IMR-90 (cell line): ENCODE results near the gene NPEPL1. TPM values are rescaled to one million over a fixed set of nuclear protein-coding genes. Genes with fewer than 3 reads are reported as not detected.

Experiments used
- ATAC-seq: fragments of 200-7000 bp; cut with Tn5 transposase; 2 replicates; pipeline ENCODE4 v1.9.1; 2020; ENCODE audit warnings: low read depth, mild to moderate bottlenecking, moderate library complexity
- BruUV-seq: library from RNA; stranded (reverse); fragments of 400-500 nt; replicated peaks from 2 replicates; lab custom pipeline; 2021; lab: Mats Ljungman, UMichigan
- CTCF ChIA-PET: fragments of 300-600 bp; formaldehyde crosslinking; extraction: SDS; loops from one replicate; lab custom pipeline; 2021; ENCODE audit warnings: antibody characterized with exemption; lab: Yijun Ruan, JAX
- POLR2A ChIA-PET: fragments of 300-600 bp; sonication (Branson Sonifier 250); formaldehyde crosslinking; loops from one replicate; lab custom pipeline; 2022; ENCODE audit warnings: antibody characterized with exemption; ENCODE audit not compliant: unreplicated experiment; lab: Charles Lee
- DNase-seq: peaks from one replicate; pipeline ENCODE4 v3.0.0; 2013
- H2AFZ ChIP-seq: replicated peaks from 2 replicates; pipeline ENCODE3; 2013; ENCODE audit warnings: low read length, mild to moderate bottlenecking; ENCODE audit not compliant: poor library complexity
- H2AK5ac ChIP-seq: 2 replicates; pipeline ENCODE4 v1.6.1; 2013; ENCODE audit warnings: low read depth, low read length, inconsistent platforms
- H2AK9ac ChIP-seq: replicated peaks from 2 replicates; pipeline ENCODE3; 2013; ENCODE audit warnings: mild to moderate bottlenecking, low read depth, low read length, moderate library complexity; ENCODE audit not compliant: poor library complexity
- H2BK120ac ChIP-seq: 2 replicates; pipeline ENCODE4 v1.6.1; 2013; ENCODE audit warnings: low read depth, low read length, inconsistent platforms
- H2BK15ac ChIP-seq: 3 replicates; pipeline ENCODE4 v1.6.1; 2013; ENCODE audit warnings: low read depth, low read length, inconsistent platforms
- H2BK20ac ChIP-seq: 2 replicates; pipeline ENCODE4 v1.6.1; 2013; ENCODE audit warnings: low read depth, mild to moderate bottlenecking, inconsistent platforms, low read length, moderate library complexity
- H2BK5ac ChIP-seq: 2 replicates; pipeline ENCODE4 v1.6.1; 2013; ENCODE audit warnings: mild to moderate bottlenecking, low read depth, low read length, inconsistent platforms; ENCODE audit not compliant: poor library complexity, severe bottlenecking
- H3K14ac ChIP-seq: replicated peaks from 2 replicates; pipeline ENCODE4 v1.6.1; 2013; ENCODE audit warnings: low read depth, low read length, inconsistent platforms
- H3K18ac ChIP-seq: 2 replicates; pipeline ENCODE4 v1.6.1; 2013; ENCODE audit warnings: low read depth, low read length, control low read depth
- H3K23ac ChIP-seq: 2 replicates; pipeline ENCODE4 v1.6.1; 2013; ENCODE audit warnings: low read depth, low read length, inconsistent platforms
- H3K27ac ChIP-seq: 2 replicates; pipeline ENCODE4 v1.5.1; 2013; ENCODE audit warnings: mild to moderate bottlenecking, control low read depth, low read length; ENCODE audit not compliant: insufficient read depth
- H3K27me3 ChIP-seq: 2 replicates; pipeline ENCODE4 v1.6.1; 2013; ENCODE audit warnings: low read length; ENCODE audit not compliant: control insufficient read depth, insufficient read depth
- H3K36me3 ChIP-seq: 2 replicates; pipeline ENCODE4 v1.6.1; 2013; ENCODE audit warnings: low read length, mixed read lengths; ENCODE audit not compliant: control insufficient read depth, insufficient read depth
- H3K4ac ChIP-seq: 2 replicates; pipeline ENCODE4 v1.6.1; 2013; ENCODE audit warnings: low read depth, low read length, inconsistent platforms
- H3K4me1 ChIP-seq: 2 replicates; pipeline ENCODE4 v1.6.1; 2013; ENCODE audit warnings: low read length, mixed read lengths; ENCODE audit not compliant: control insufficient read depth, insufficient read depth
- H3K4me2 ChIP-seq: 2 replicates; pipeline ENCODE4 v1.6.1; 2013; ENCODE audit warnings: low read depth, mild to moderate bottlenecking, control low read depth, low read length, moderate library complexity
- H3K4me3 ChIP-seq: 2 replicates; pipeline ENCODE4 v1.5.1; 2013; ENCODE audit warnings: low read depth, mild to moderate bottlenecking, control low read depth, low read length, moderate library complexity; ENCODE audit not compliant: insufficient read depth
- H3K56ac ChIP-seq: 2 replicates; pipeline ENCODE4 v1.6.1; 2013; ENCODE audit warnings: low read length, inconsistent platforms; ENCODE audit not compliant: insufficient read depth; ENCODE audit errors: extremely low read depth
- H3K79me1 ChIP-seq, 2 experiments: 2 replicates each; pipeline ENCODE4 v1.6.1; 2013; ENCODE audit warnings: low read length in 2 of 2, inconsistent platforms in 1 of 2, low read depth in 1 of 2
- H3K9ac ChIP-seq: 2 replicates; pipeline ENCODE4 v1.6.1; 2013; ENCODE audit warnings: low read depth, low read length, control low read depth
- H3K9me1 ChIP-seq: 2 replicates; pipeline ENCODE4 v1.6.1; 2013; ENCODE audit warnings: low read length, inconsistent platforms; ENCODE audit not compliant: insufficient read depth
- H3K9me3 ChIP-seq: 2 replicates; pipeline ENCODE4 v1.6.1; 2013; ENCODE audit warnings: low read length; ENCODE audit not compliant: control insufficient read depth, insufficient read depth
- H4K20me1 ChIP-seq: 2 replicates; pipeline ENCODE4 v1.6.1; 2013; ENCODE audit warnings: low read length, inconsistent platforms; ENCODE audit not compliant: insufficient read depth
- H4K5ac ChIP-seq: 2 replicates; pipeline ENCODE4 v1.6.1; 2013; ENCODE audit warnings: mild to moderate bottlenecking, low read depth, low read length, control low read depth
- H4K8ac ChIP-seq, 2 experiments: 2 replicates each; pipeline ENCODE4 v1.6.1; 2013; ENCODE audit warnings: low read depth in 2 of 2, low read length in 2 of 2, control low read depth in 1 of 2, inconsistent platforms in 1 of 2
- H4K91ac ChIP-seq: 2 replicates; pipeline ENCODE4 v1.6.1; 2013; ENCODE audit warnings: low read depth, low read length, inconsistent platforms; ENCODE audit not compliant: insufficient read depth
- BHLHE40 ChIP-seq: fragments of 150-350 bp; IDR thresholded peaks from 2 replicates; pipeline ENCODE4 v1.6.1; 2016; ENCODE audit warnings: mild to moderate bottlenecking, low read depth, low read length
- CHD1 ChIP-seq: IDR thresholded peaks from 2 replicates; pipeline ENCODE4 v1.6.1; 2012; ENCODE audit warnings: low read depth, low read length, improper control_type of control experiment
- FOS ChIP-seq: fragments of 150-350 bp; IDR thresholded peaks from 2 replicates; pipeline ENCODE4 v1.6.1; 2016; ENCODE audit warnings: low read depth, low read length
- MAFK ChIP-seq: IDR thresholded peaks from 2 replicates; pipeline ENCODE4 v1.6.1; 2012; ENCODE audit warnings: low read depth, low read length, improper control_type of control experiment
- MAZ ChIP-seq: IDR thresholded peaks from 2 replicates; pipeline ENCODE4 v1.6.1; 2012; ENCODE audit warnings: low read depth, mild to moderate bottlenecking, low read length, improper control_type of control experiment, moderate library complexity, borderline replicate concordance
- MXI1 ChIP-seq: IDR thresholded peaks from 2 replicates; pipeline ENCODE4 v1.6.1; 2012; ENCODE audit warnings: low read depth, mild to moderate bottlenecking, low read length, moderate library complexity, borderline replicate concordance
- NFE2L2 ChIP-seq: fragments of 150-350 bp; IDR thresholded peaks from 2 replicates; pipeline ENCODE4 v1.6.1; 2016; ENCODE audit warnings: low read depth, mild to moderate bottlenecking, low read length
- RAD21 ChIP-seq: IDR thresholded peaks from 2 replicates; pipeline ENCODE4 v1.6.1; 2012; ENCODE audit warnings: low read length, improper control_type of control experiment
- RCOR1 ChIP-seq: IDR thresholded peaks from 2 replicates; pipeline ENCODE4 v1.6.1; 2012; ENCODE audit warnings: mild to moderate bottlenecking, low read length, improper control_type of control experiment; ENCODE audit not compliant: insufficient replicate concordance
- SMC3 ChIP-seq: fragments of 150-350 bp; IDR thresholded peaks from 2 replicates; pipeline ENCODE4 v1.6.1; 2016; ENCODE audit warnings: low read depth, mild to moderate bottlenecking, antibody characterized with exemption, low read length, moderate library complexity
- WGBS, 2 experiments: methylation state at CpG; one replicate each; pipeline versions ENCODE4 v1.1.5 to v1.1.7; 2013; ENCODE audit warnings: missing lambda C conversion rate in 2 of 2; ENCODE audit not compliant: insufficient read length in 1 of 2; ENCODE audit errors: extremely low coverage in 2 of 2; 5-methylcytosine and 5-hydroxymethylcytosine counted together
- dilution Hi-C: fragments of 300-500 bp; cut with HindIII; formaldehyde crosslinking; loops from one replicate; pipeline ENCODE4 v1.14.3; 2018; ENCODE audit warnings: low sequenced_read_pairs; ENCODE audit not compliant: unreplicated experiment
- in situ Hi-C: fragments of 300-500 bp; cut with MboI; formaldehyde crosslinking; loops from 3 replicates; pipeline ENCODE4 v1.14.3; 2019; ENCODE audit warnings: low sequenced_read_pairs, inconsistent platforms, mixed read lengths
- intact Hi-C: fragments of 100-400 bp; cut with micrococcal nuclease; formaldehyde crosslinking; loops from 2 replicates; pipeline ENCODE4 v1.10.0; 2022
- polyA plus RNA-seq, 3 experiments: library from polyadenylated mRNA; depleted of rRNA; stranded (reverse); fragments of >200 nt; gene quantifications; 2 replicates each; pipeline ENCODE4 v1.2.3, GENCODE V29; 2012; ENCODE audit warnings: low replicate concordance in 1 of 3
- total RNA-seq: library from RNA; depleted of rRNA; stranded (reverse); fragments of >200 nt; gene quantifications from 2 replicates; pipeline ENCODE4 v1.2.3, GENCODE V29; 2012
- TF ChIP-seq, protein P1 (sequence below): fragments of 150-350 bp; IDR thresholded peaks from 2 replicates; pipeline ENCODE4 v1.6.1; 2016; ENCODE audit warnings: low read depth, mild to moderate bottlenecking, low read length, moderate library complexity, borderline replicate concordance
- TF ChIP-seq, protein P2 (sequence below): fragments of 150-350 bp; IDR thresholded peaks from 2 replicates; pipeline ENCODE4 v1.6.1; 2017; ENCODE audit warnings: mild to moderate bottlenecking, antibody characterized with exemption, low read length, low read depth
- TF ChIP-seq, protein P3 (sequence below): conservative IDR thresholded peaks from 2 replicates; pipeline ENCODE4 v1.5.1; 2012; ENCODE audit warnings: mild to moderate bottlenecking, low read depth, low read length, improper control_type of control experiment

Gene NPEPL1
- total and polyA plus RNA-seq, 2 of the 4 experiments (the other 2 are of a cell fraction): 6.3 to 10.4 TPM

DNA sequence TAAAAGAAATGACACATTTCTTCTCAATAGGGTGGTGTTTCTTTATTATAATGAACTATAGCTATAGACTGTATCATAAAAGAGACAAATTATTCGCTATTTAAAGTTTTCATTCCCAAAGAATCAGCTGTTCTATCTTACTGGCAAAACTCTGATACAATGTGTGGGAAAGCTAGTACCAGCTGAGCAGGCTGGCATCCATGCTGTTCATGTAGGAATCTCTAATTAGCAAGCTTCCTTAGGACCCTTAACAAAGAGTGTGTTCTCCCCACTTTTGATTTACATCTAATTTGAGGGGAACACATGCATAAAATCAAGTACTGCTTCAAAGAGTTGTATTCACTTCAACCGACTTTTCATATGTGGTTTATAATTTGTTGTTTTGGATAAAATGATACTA is 28.3 kb upstream of the NPEPL1 start:
- no peak overlapping the region for H4K91ac ChIP-seq
- no peak overlapping the region for H4K8ac ChIP-seq
- H3K18ac ChIP-seq: no peak overlapping the region
- no peak overlapping the region for H3K27ac ChIP-seq
- H3K9me3 ChIP-seq: no peaks in the 10 kb centered on the region
- CTCF ChIA-PET: interaction anchor here (1.2 kb wide), 1 partner anchor 13 kb away, joined by 3 read pairs; the partner anchor contains the start of gene STX16
- no peak overlapping the region for H3K56ac ChIP-seq
- in situ Hi-C loops (no loop called here), dilution Hi-C loops (loop anchor here (25.0 kb wide), 1 partner anchor 427 kb away; the partner anchor contains the start of gene ANKRD60), intact Hi-C loops (no loop called here)
- TF ChIP-seq RAD21: no peak
- TF ChIP-seq, protein P1, sequence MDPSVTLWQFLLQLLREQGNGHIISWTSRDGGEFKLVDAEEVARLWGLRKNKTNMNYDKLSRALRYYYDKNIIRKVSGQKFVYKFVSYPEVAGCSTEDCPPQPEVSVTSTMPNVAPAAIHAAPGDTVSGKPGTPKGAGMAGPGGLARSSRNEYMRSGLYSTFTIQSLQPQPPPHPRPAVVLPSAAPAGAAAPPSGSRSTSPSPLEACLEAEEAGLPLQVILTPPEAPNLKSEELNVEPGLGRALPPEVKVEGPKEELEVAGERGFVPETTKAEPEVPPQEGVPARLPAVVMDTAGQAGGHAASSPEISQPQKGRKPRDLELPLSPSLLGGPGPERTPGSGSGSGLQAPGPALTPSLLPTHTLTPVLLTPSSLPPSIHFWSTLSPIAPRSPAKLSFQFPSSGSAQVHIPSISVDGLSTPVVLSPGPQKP: no peak
- TF ChIP-seq SMC3: no peak
- no peak for TF ChIP-seq RCOR1
- TF ChIP-seq, protein P2, sequence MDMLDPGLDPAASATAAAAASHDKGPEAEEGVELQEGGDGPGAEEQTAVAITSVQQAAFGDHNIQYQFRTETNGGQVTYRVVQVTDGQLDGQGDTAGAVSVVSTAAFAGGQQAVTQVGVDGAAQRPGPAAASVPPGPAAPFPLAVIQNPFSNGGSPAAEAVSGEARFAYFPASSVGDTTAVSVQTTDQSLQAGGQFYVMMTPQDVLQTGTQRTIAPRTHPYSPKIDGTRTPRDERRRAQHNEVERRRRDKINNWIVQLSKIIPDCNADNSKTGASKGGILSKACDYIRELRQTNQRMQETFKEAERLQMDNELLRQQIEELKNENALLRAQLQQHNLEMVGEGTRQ: no peak
- TF ChIP-seq MAZ: no peak
- TF ChIP-seq MXI1: no peak
- TF ChIP-seq NFE2L2: no peak
- TF ChIP-seq BHLHE40: no peak
- TF ChIP-seq FOS: no peak
- no peak for TF ChIP-seq MAFK
- no peak for TF ChIP-seq CHD1
- TF ChIP-seq, protein P3, sequence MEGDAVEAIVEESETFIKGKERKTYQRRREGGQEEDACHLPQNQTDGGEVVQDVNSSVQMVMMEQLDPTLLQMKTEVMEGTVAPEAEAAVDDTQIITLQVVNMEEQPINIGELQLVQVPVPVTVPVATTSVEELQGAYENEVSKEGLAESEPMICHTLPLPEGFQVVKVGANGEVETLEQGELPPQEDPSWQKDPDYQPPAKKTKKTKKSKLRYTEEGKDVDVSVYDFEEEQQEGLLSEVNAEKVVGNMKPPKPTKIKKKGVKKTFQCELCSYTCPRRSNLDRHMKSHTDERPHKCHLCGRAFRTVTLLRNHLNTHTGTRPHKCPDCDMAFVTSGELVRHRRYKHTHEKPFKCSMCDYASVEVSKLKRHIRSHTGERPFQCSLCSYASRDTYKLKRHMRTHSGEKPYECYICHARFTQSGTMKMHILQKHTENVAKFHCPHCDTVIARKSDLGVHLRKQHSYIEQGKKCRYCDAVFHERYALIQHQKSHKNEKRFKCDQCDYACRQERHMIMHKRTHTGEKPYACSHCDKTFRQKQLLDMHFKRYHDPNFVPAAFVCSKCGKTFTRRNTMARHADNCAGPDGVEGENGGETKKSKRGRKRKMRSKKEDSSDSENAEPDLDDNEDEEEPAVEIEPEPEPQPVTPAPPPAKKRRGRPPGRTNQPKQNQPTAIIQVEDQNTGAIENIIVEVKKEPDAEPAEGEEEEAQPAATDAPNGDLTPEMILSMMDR: no peak
- peaks cover 35% of the 10 kb centered on the region for H4K20me1 ChIP-seq
- H2AFZ ChIP-seq: no peak overlapping the region
- H4K5ac ChIP-seq: no peak overlapping the region
- WGBS, 2 experiments: no CpG with 5 or more reads among the region's 2 CpGs
- H3K4me3 ChIP-seq: no peak overlapping the region
- H3K14ac ChIP-seq: no peak overlapping the region
- peaks cover 2% of the 10 kb centered on the region; the same call in 1 of the 2 replicates for H3K4me1 ChIP-seq
- H2AK5ac ChIP-seq: no peak overlapping the region
- H2BK5ac ChIP-seq: no peak overlapping the region
- no peak overlapping the region for H2BK15ac ChIP-seq
- H2BK20ac ChIP-seq: no peak overlapping the region
- no peak overlapping the region for H3K9ac ChIP-seq
- no peak overlapping the region for H3K4me2 ChIP-seq
- peaks cover 32% of the 10 kb centered on the region for H3K36me3 ChIP-seq
- peaks cover 38 to 62% of the 10 kb centered on the region in 2 experiments for H3K79me1 ChIP-seq
- no peak overlapping the region for H2BK120ac ChIP-seq
- H3K23ac ChIP-seq: no peak overlapping the region
- H2AK9ac ChIP-seq: no peak overlapping the region
- no peak for ATAC-seq
- peaks cover 13% of the 10 kb centered on the region for H3K9me1 ChIP-seq
- POLR2A ChIA-PET: interaction anchor here (0.5 kb wide), 1 partner anchor 12 kb away, joined by 13 read pairs; no protein-coding TSS in a partner anchor
- no peak for DNase-seq
- BruUV-seq: no TSS peak
- H3K4ac ChIP-seq: no peak overlapping the region
- no peaks in the 10 kb centered on the region for H3K27me3 ChIP-seq
